Pancreas (tissue), 10 donors: ENCODE results near the gene GAGE13. TPM values are rescaled to one million over a fixed set of nuclear protein-coding genes. Genes with fewer than 3 reads are reported as not detected.
"Not testable (repeated sequence)": the region's sequence is repeated elsewhere in the genome, so short reads cannot be mapped to it uniquely, and the experiment has no call there.

Experiments used
- ATAC-seq, 4 donors: fragments of 200-7000 bp; cut with Tn5 transposase; one replicate each; pipeline versions ENCODE4 v1.8.0 to v1.9.1; 2020; ENCODE audit warnings: mild to moderate bottlenecking in 4 of 4, moderate library complexity in 4 of 4
- DNase-seq, 6 donors: peaks; one replicate each; pipeline ENCODE4 v3.0.0-alpha.2; 2020
- FAIRE-seq: peaks from 2 replicates; lab custom pipeline; 2012; peaks lifted over from hg19 to GRCh38; lab: Jason Lieb, UNC
- H3K27ac ChIP-seq, 4 donors: fragments of 200-600 bp; sonication (generic); 1 replicate in 3 of 4; 2 replicates in 1 of 4; pipeline versions ENCODE4 v1.5.0 to v1.8.0; 2020
- H3K27me3 ChIP-seq, 4 donors: fragments of 200-600 bp; one replicate each; pipeline ENCODE4 v1.8.0; 2021
- H3K36me3 ChIP-seq, 3 donors: fragments of 200-600 bp; sonication (generic) in 1 of 3; one replicate each; pipeline versions ENCODE4 v1.5.0 to v1.8.0; 2020 to 2021
- H3K4me1 ChIP-seq, 3 donors: fragments of 200-600 bp; one replicate each; pipeline ENCODE4 v1.8.0; 2021
- H3K4me3 ChIP-seq, 4 donors: fragments of 200-600 bp; sonication (generic) in 2 of 4; one replicate each; pipeline versions ENCODE4 v1.5.0 to v1.8.0; 2020 to 2021
- H3K9me3 ChIP-seq, 4 donors: fragments of 200-600 bp; one replicate each; pipeline ENCODE4 v1.8.0; 2021
- WGBS, 2 donors: extraction: QIAGEN DNeasy Blood & Tissue Kit; methylation state at CpG; one replicate each; pipeline ENCODE4 v1.1.7; 2013; 5-methylcytosine and 5-hydroxymethylcytosine counted together
- intact Hi-C, 3 donors: fragments of 100-400 bp; cut with DNase I; formaldehyde crosslinking; loops; one replicate each; pipeline versions ENCODE4 v1.11.1 to v1.14.2; 2022
- polyA plus RNA-seq, 2 donors: library from polyadenylated mRNA; stranded (reverse); fragments of 200-250 nt; gene quantifications; one replicate each; pipeline ENCODE4 v1.2.3, GENCODE V29; 2013
- total RNA-seq, 6 donors: library from RNA; stranded (reverse); fragmentation: NEBNext Ultra II Directional in 4 of 6; extraction: Animal tissue kit (Norgen Biotek cat#: 25700) in 4 of 6; gene quantifications; one replicate each; pipeline versions ENCODE4 v1.2.1 to v1.2.4, GENCODE V29; 2021 to 2023
- TF ChIP-seq, protein P1 (sequence below), 4 donors: fragments of 200-600 bp; sonication (generic) in 3 of 4; IDR thresholded peaks; one replicate each; pipeline versions ENCODE4 v1.5.0 to v1.8.0; 2021; ENCODE audit warnings: antibody characterized with exemption in 4 of 4
- donor health status: healthy with polysubstance abuse.
- donor health status: DM: no; HTN: no; CAD: no; lungs with moderate emphysema.
- donor health status: DM: no; HTN: no; CAD: no.
- donor health status: control.
- donor health status: control.
- donor health status: Bipolar disorder and iron deficiency.
- donor health status: DM: yes; HTN: yes; CAD: no.
- donor health status: DM: no; HTN: no; CAD: no.
- donor health status: DM: no; HTN: no; CAD: no.
- donor health status: DM: yes; HTN: yes; CAD: no.

Gene GAGE13
- total and polyA plus RNA-seq, 8 donors, result not detected

DNA sequence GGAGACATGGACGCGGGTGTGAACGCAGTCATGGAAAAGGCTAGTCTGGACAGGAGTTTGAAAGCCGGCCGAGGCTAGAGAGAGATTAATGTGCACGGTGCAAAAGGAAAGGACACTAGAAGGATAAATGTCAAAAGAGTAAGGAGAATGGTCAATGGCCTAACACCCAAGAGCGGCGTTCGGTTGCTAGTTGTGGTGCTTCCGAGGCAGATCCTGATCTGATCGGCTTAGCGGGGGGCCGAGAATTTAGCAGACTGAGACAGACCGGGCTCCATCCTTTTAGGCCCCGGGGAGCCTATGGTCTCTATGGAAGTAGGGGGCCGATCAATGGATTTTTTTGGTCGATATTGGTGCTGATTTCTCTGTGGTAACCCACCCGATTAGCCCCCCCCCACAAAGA lies 21.0 kb upstream of the GAGE13 start:
- FAIRE-seq, result no peak
- 80 to 84% methylated on average over 18 of the region's 18 CpGs for WGBS, 2 donors
- H3K4me3 ChIP-seq, result no peak overlapping the region
- DNase-seq, result no peak
- TF ChIP-seq, protein P1, sequence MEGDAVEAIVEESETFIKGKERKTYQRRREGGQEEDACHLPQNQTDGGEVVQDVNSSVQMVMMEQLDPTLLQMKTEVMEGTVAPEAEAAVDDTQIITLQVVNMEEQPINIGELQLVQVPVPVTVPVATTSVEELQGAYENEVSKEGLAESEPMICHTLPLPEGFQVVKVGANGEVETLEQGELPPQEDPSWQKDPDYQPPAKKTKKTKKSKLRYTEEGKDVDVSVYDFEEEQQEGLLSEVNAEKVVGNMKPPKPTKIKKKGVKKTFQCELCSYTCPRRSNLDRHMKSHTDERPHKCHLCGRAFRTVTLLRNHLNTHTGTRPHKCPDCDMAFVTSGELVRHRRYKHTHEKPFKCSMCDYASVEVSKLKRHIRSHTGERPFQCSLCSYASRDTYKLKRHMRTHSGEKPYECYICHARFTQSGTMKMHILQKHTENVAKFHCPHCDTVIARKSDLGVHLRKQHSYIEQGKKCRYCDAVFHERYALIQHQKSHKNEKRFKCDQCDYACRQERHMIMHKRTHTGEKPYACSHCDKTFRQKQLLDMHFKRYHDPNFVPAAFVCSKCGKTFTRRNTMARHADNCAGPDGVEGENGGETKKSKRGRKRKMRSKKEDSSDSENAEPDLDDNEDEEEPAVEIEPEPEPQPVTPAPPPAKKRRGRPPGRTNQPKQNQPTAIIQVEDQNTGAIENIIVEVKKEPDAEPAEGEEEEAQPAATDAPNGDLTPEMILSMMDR (IDR thresholded peaks at IDR 0.05), result no peak
- peaks cover 0 to 9% (median 0%) of the 10 kb centered on the region in 4 donors for H3K27me3 ChIP-seq
- no peak for ATAC-seq
- peaks cover 0 to 7% (median 0%) of the 10 kb centered on the region in 3 donors for H3K4me1 ChIP-seq
- no peaks in the 10 kb centered on the region for H3K9me3 ChIP-seq
- no peaks in the 10 kb centered on the region for H3K36me3 ChIP-seq
- intact Hi-C loops, result no loop called here
- H3K27ac ChIP-seq, result no peak overlapping the region

DNA sequence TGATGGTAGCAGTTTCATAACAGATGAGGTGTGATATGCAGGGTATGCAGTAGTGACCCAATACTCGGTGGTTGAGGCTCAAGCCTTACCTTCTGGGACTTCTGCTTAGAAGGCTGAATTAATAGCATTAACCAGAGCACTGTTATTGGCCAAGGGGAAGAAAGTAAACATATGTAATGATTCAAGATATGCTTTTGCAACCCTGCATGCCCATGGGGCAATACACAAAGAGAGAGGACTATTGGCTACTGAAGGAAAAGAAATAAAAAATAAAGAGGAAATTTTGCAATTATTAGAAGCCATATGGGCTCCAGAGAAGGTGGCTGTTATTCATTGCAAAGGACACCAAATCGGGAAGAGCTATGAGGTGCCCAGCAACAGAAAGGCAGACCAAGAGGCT lies 19.2 kb upstream of the GAGE13 start:
- H3K9me3 ChIP-seq, result no peaks in the 10 kb centered on the region
- no peaks in the 10 kb centered on the region for H3K36me3 ChIP-seq
- no peak for ATAC-seq
- no peak overlapping the region for H3K27ac ChIP-seq
- TF ChIP-seq, protein P1 (IDR thresholded peaks at IDR 0.05), result no peak
- intact Hi-C loops, result no loop called here
- peaks cover 0 to 7% (median 0%) of the 10 kb centered on the region in 3 donors for H3K4me1 ChIP-seq
- DNase-seq, result no peak
- 67 to 72% methylated on average over 2 of the region's 2 CpGs for WGBS, 2 donors
- H3K27me3 ChIP-seq, result no peaks in the 10 kb centered on the region
- no peak for FAIRE-seq
- H3K4me3 ChIP-seq, result no peak overlapping the region

DNA sequence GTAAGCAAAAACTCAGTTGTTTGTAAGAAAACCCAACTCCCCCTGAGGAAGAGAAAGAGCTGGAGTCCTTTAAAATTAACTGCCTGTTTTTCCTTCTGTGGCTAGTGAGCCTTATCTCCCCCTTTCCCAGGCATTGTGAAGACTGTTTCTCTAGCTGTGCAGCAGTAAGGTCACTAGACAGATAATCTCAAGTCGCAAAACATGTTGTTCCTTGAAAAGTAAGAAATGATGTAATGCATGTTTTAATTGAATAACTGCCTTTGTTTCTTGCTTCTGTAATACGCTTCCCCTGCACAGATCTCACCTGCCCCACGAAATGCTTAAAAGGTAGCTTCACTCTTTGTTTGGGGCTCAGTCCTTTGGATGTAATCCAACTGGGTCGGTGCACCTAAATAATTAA lies 15.3 kb upstream of the GAGE13 start:
- Histone ChIP-seq H3K9me3 (no peaks in the 10 kb centered on the region), H3K36me3 (no peaks in the 10 kb centered on the region), H3K27me3 (no peaks in the 10 kb centered on the region), H3K27ac (no peak overlapping the region), H3K4me1 (no peaks in the 10 kb centered on the region), H3K4me3 (no peak overlapping the region)
- 37 to 51% methylated on average over 4 of the region's 4 CpGs for WGBS, 2 donors
- ATAC-seq, result no peak
- FAIRE-seq, result no peak
- no peak for DNase-seq
- TF ChIP-seq, protein P1 (IDR thresholded peaks at IDR 0.05), result no peak
- intact Hi-C loops, result no loop called here

DNA sequence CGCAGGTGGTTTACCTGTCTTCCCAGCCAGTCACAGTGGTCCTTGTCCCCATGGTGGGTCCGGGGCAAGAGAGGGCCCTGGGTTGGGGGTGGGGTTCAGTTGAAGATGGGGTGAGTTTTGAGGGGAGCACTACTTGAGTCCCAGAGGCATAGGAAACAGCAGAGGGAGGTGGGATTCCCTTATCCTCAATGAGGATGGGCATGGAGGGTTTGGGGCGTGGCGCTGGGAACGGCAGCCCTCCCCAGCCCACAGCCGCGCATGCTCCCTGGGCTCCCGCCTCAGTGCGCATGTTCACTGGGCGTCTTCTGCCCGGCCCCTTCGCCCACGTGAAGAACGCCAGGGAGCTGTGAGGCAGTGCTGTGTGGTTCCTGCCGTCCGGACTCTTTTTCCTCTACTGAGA lies 9.6 kb upstream of the GAGE13 start, which contains the start of gene GAGE12J:
Gene GAGE12J, plus strand, starts transcription at position 301 of the 400 bp plus-strand sequence. CDS start 1,157 bp downstream, outside the sequence.
- H3K9me3 ChIP-seq, H3K27ac ChIP-seq, DNase-seq, H3K27me3 ChIP-seq, H3K4me3 ChIP-seq, ATAC-seq, H3K36me3 ChIP-seq, FAIRE-seq, intact Hi-C loops, H3K4me1 ChIP-seq: not testable (repeated sequence)
- no CpG with 5 or more reads among the region's 16 CpGs for WGBS, 2 donors

DNA sequence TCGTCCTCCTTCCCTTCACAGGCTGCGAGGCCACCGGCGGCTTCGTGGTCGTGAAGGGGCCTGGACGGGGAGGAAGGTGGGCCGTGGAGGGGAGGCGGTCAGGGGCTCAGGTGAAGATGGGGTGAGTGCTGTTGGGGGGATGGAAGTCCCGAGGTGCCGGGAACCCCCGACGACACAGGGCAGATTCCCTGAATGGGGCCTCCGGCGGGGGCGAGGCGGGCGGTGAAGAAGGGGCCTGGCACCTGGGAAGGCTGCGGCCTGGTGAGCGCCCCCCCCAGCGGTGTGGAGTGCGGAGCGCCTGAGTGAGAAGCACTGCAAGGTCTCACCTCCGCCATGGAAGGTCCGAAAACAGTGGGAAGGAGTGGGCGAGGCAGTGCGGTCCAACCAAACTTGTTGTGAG lies 9.1 kb upstream of the GAGE13 start:
- H3K27me3 ChIP-seq, H3K9me3 ChIP-seq, ATAC-seq, H3K27ac ChIP-seq, H3K36me3 ChIP-seq, H3K4me3 ChIP-seq, FAIRE-seq, intact Hi-C loops, H3K4me1 ChIP-seq: not testable (repeated sequence)
- WGBS, 2 donors, result no CpG with 5 or more reads among the region's 27 CpGs
- DNase-seq, result peak in 1 of 6 donors; percentile 33

DNA sequence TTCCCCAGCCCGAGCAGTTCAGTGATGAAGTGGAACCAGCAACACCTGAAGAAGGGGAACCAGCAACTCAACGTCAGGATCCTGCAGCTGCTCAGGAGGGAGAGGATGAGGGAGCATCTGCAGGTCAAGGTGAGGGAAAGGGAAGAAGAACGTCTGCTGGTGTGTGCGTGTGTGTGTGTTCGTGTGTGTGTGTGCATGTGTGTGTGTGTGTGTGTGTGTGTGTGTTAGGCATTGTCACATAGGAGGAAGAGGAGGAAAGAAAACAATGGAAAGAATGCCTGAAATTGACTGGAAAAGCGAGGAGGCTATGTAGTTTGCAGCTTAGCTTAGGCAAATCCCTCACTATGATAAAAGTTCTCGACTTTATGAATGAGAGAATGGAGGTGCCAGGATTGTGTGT lies 7.6 kb upstream of the GAGE13 start:
- FAIRE-seq, H3K9me3 ChIP-seq, DNase-seq, H3K27ac ChIP-seq, H3K27me3 ChIP-seq, H3K36me3 ChIP-seq, H3K4me1 ChIP-seq, ATAC-seq, H3K4me3 ChIP-seq, intact Hi-C loops: not testable (repeated sequence)
- 71% methylated on average over 1 of the region's 7 CpGs; no CpG with 5 or more reads in 1 of the 2 donors for WGBS, 2 donors

DNA sequence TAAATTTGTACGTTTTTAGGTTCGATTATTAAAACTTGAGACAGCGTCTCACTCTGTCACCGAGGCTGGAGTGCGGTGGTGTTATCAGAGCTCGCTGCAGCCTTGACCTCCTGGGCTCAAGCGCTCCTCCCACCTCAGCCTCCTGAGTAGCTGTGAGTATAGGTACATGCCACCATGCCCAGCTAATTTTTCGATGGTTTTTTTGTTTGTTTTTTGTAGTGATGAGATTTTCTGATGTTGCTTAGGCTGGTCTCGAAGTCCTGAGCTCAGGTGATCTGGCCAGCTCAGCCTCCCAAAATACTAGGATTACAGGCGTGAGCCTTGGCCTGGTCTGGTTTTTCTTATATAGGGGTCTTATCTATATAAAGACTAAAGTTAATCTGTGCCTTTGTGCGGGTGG lies 961 bp upstream of the GAGE13 start:
- WGBS, 2 donors, result 74 to 76% methylated on average over 3 of the region's 11 CpGs
- H3K27ac ChIP-seq, ATAC-seq, H3K4me3 ChIP-seq, H3K4me1 ChIP-seq, FAIRE-seq, H3K9me3 ChIP-seq, intact Hi-C loops, H3K27me3 ChIP-seq, DNase-seq, H3K36me3 ChIP-seq: not testable (repeated sequence)

DNA sequence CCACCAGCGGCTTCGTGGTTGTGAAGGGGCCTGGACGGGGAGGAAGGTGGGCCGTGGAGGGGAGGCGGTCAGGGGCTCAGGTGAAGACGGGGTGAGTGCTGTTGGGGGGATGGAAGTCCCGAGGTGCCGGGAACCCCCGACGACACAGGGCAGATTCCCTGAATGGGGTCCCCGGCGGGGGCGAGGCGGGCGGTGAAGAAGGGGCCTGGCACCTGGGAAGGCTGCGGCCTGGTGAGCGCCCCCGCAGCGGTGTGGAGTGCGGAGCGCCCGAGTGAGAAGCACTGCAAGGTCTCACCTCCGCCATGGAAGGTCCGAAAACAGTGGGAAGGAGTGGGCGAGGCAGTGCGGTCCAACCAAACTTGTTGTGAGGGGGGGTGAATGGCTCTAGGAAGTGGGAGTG lies 459 bp downstream of the GAGE13 start:
- intact Hi-C loops, DNase-seq: not testable (repeated sequence)

DNA sequence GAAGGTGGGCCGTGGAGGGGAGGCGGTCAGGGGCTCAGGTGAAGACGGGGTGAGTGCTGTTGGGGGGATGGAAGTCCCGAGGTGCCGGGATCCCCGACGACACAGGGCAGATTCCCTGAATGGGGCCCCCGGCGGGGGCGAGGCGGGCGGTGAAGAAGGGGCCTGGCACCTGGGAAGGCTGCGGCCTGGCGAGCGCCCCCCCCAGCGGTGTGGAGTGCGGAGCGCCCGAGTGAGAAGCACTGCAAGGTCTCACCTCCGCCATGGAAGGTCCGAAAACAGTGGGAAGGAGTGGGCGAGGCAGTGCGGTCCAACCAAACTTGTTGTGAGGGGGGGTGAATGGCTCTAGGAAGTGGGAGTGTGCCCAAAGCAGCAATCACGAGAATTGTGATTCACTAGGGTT lies 10.1 kb downstream of the GAGE13 start:
- WGBS, 2 donors, result 89 to 94% methylated on average over 13 to 14 of the region's 24 CpGs
- H3K27me3 ChIP-seq, H3K27ac ChIP-seq, H3K4me3 ChIP-seq, FAIRE-seq, H3K36me3 ChIP-seq, H3K4me1 ChIP-seq, intact Hi-C loops, ATAC-seq, H3K9me3 ChIP-seq: not testable (repeated sequence)
- DNase-seq, result peak in 3 of 6 donors; percentile 39 to 87 (median 77)

More for the DNA sequence above, 459 bp downstream of the GAGE13 start:
- FAIRE-seq, ATAC-seq, H3K4me3 ChIP-seq, H3K27me3 ChIP-seq, H3K4me1 ChIP-seq, H3K27ac ChIP-seq, H3K9me3 ChIP-seq, H3K36me3 ChIP-seq: not testable (repeated sequence)
- WGBS, 2 donors, result no CpG with 5 or more reads among the region's 26 CpGs
